Measurements from ENCODE around the gene KDELR3. TPM values are rescaled to one million over a fixed set of nuclear protein-coding genes. Genes with fewer than 3 reads are reported as not detected.

Gene KDELR3
- total RNA-seq, 2 experiments from 2014 or later, result not detected

GRCh38 chr22:38437416-38437815 lies 30.5 kb upstream of the KDELR3 start:
- Histone ChIP-seq H3K4me2 (ENCODE audit: low read length) (no peak overlapping the region), H3K27ac (ENCODE audit: low read depth, low read length, poor library complexity, severe bottlenecking) (no peak overlapping the region), H4K20me1 (ENCODE audit: insufficient read depth, low read length) (no peaks in the 10 kb centered on the region), H2AFZ (ENCODE audit: low read length) (no peak overlapping the region), H3K36me3 (ENCODE audit: insufficient read depth, low read length) (no peaks in the 10 kb centered on the region), H3K4me3 (ENCODE audit: low read depth, low read length, poor library complexity, severe bottlenecking) (no peak overlapping the region), H3K79me2 (ENCODE audit: insufficient read depth, low read depth, low read length) (no peaks in the 10 kb centered on the region), H3K9me2 (ENCODE audit: insufficient read depth, low read length) (no peaks in the 10 kb centered on the region), H3K9me3 (ENCODE audit: low read length) (no peaks in the 10 kb centered on the region), H3K4me1 (ENCODE audit: insufficient read depth, low read length, poor library complexity, severe bottlenecking) (no peaks in the 10 kb centered on the region)
- intact Hi-C loops (cut with micrococcal nuclease; ENCODE audit: unreplicated experiment), result no loop called here
- BruUV-seq (replicated peaks), result no TSS peak
- TF ChIP-seq, protein P1, sequence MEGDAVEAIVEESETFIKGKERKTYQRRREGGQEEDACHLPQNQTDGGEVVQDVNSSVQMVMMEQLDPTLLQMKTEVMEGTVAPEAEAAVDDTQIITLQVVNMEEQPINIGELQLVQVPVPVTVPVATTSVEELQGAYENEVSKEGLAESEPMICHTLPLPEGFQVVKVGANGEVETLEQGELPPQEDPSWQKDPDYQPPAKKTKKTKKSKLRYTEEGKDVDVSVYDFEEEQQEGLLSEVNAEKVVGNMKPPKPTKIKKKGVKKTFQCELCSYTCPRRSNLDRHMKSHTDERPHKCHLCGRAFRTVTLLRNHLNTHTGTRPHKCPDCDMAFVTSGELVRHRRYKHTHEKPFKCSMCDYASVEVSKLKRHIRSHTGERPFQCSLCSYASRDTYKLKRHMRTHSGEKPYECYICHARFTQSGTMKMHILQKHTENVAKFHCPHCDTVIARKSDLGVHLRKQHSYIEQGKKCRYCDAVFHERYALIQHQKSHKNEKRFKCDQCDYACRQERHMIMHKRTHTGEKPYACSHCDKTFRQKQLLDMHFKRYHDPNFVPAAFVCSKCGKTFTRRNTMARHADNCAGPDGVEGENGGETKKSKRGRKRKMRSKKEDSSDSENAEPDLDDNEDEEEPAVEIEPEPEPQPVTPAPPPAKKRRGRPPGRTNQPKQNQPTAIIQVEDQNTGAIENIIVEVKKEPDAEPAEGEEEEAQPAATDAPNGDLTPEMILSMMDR (conservative IDR thresholded peaks at IDR 0.05; ENCODE audit: low read length), result no peak
- no peak for TF ChIP-seq EZH2phosphoT487 (IDR thresholded peaks at IDR 0.05; ENCODE audit: borderline replicate concordance, low read depth, low read length)
- ChIA-PET CTCF (ENCODE audit: unreplicated experiment) (interaction anchor here (0.7 kb wide), 1 partner anchor 14 kb away, joined by 3 read pairs; no protein-coding TSS in a partner anchor), POLR2A (no interaction called here)
- no peak for DNase-seq (ENCODE audit: low spot score)

DNA sequence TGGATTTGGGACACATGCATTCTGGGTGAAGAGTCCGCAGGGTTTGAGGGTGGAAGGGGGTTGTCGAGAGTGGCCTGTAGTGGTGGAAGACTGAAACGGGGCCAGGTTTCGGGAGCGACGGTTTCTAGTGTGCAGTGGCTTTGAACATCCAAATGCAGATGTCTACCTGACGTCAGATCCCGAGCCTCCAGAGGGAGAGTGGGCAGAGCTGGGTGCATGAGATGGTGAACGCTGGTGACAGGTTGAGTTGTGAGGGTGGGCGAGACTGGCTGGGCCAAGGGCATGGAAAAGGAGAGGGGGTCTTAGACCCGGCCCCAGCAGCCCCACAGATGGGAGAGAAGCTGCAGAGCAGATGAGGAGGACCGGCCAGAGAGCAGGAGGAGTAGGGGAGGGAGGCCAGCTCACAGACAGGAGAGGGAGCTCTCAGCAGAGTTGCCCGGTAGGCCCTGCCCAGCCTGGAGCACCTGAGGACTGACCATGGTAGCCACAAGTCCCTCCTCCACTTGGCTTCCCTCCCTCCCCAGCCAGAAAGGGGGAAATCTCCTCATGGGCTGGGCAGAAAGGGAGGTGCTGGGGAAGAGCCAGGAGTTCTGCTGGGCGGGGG lies 27.0 kb upstream of the KDELR3 start:
- no peak for DNase-seq (ENCODE audit: low spot score)
- no peaks in the 10 kb centered on the region for H4K20me1 ChIP-seq (ENCODE audit: insufficient read depth, low read length)
- no peak overlapping the region for H3K4me2 ChIP-seq (ENCODE audit: low read length)
- H3K9me3 ChIP-seq (ENCODE audit: low read length), result no peaks in the 10 kb centered on the region
- CTCF ChIA-PET (ENCODE audit: unreplicated experiment), result no interaction called here
- H3K4me3 ChIP-seq (ENCODE audit: low read depth, low read length, poor library complexity, severe bottlenecking), result no peak overlapping the region
- TF ChIP-seq, protein P1 (conservative IDR thresholded peaks at IDR 0.05; ENCODE audit: low read length), result no peak
- TF ChIP-seq EZH2phosphoT487 (IDR thresholded peaks at IDR 0.05; ENCODE audit: borderline replicate concordance, low read depth, low read length), result no peak
- H2AFZ ChIP-seq (ENCODE audit: low read length), result no peak overlapping the region
- H3K4me1 ChIP-seq (ENCODE audit: insufficient read depth, low read length, poor library complexity, severe bottlenecking), result no peaks in the 10 kb centered on the region
- no TSS peak for BruUV-seq (replicated peaks)
- H3K9me2 ChIP-seq (ENCODE audit: insufficient read depth, low read length), result no peaks in the 10 kb centered on the region
- no peak overlapping the region for H3K27ac ChIP-seq (ENCODE audit: low read depth, low read length, poor library complexity, severe bottlenecking)
- H3K36me3 ChIP-seq (ENCODE audit: insufficient read depth, low read length), result no peaks in the 10 kb centered on the region
- POLR2A ChIA-PET, result interaction anchor here (0.5 to 1.1 kb wide), 2 partner anchors 147 to 261 kb away, joined by 3 to 4 read pairs; no protein-coding TSS in a partner anchor
- H3K79me2 ChIP-seq (ENCODE audit: insufficient read depth, low read depth, low read length), result no peaks in the 10 kb centered on the region
- intact Hi-C loops (cut with micrococcal nuclease; ENCODE audit: unreplicated experiment), result no loop called here

DNA sequence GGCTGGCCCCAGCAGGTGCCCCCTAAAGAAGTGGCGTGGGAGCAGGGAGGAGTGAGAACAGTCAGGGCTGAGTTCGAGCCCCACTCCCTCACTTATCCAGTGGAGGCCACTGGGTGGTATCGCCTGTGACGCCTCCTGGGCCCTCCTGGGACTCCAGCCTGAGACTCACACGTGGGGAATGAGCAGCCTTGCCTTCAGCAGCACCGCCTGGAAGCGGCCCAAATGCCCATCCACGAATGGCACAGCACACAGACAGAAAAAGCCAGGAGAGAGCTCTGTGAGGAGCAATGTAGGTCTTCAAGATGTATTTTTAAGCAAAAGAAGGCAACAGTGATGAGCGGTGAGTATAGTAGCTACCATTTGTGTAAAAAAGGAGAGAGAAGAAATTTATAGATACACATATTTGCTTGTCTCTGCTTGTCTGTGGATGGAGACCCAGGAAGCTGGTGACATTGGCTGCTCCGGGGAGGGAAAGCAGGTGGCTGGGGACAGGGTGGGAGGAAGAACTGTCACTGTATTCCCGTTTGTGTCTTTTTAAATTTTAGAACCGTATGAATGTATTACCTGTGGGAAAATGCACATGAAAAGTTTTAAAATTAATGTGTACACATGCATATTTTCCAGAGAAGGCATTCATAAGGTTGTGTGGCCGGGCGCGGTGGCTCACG lies 26.1 kb upstream of the KDELR3 start:
- POLR2A ChIA-PET, result no interaction called here
- no peaks in the 10 kb centered on the region for H3K36me3 ChIP-seq (ENCODE audit: insufficient read depth, low read length)
- H3K4me2 ChIP-seq (ENCODE audit: low read length), result no peak overlapping the region
- H3K9me3 ChIP-seq (ENCODE audit: low read length), result no peaks in the 10 kb centered on the region
- DNase-seq (ENCODE audit: low spot score), result no peak
- no peaks in the 10 kb centered on the region for H4K20me1 ChIP-seq (ENCODE audit: insufficient read depth, low read length)
- H3K4me3 ChIP-seq (ENCODE audit: low read depth, low read length, poor library complexity, severe bottlenecking), result no peak overlapping the region
- no peaks in the 10 kb centered on the region for H3K79me2 ChIP-seq (ENCODE audit: insufficient read depth, low read depth, low read length)
- CTCF ChIA-PET (ENCODE audit: unreplicated experiment), result no interaction called here
- no TSS peak for BruUV-seq (replicated peaks)
- no peak overlapping the region for H3K27ac ChIP-seq (ENCODE audit: low read depth, low read length, poor library complexity, severe bottlenecking)
- no peaks in the 10 kb centered on the region for H3K4me1 ChIP-seq (ENCODE audit: insufficient read depth, low read length, poor library complexity, severe bottlenecking)
- no peak for TF ChIP-seq EZH2phosphoT487 (IDR thresholded peaks at IDR 0.05; ENCODE audit: borderline replicate concordance, low read depth, low read length)
- TF ChIP-seq, protein P1 (conservative IDR thresholded peaks at IDR 0.05; ENCODE audit: low read length), result no peak
- intact Hi-C loops (cut with micrococcal nuclease; ENCODE audit: unreplicated experiment), result no loop called here
- H2AFZ ChIP-seq (ENCODE audit: low read length), result no peak overlapping the region
- H3K9me2 ChIP-seq (ENCODE audit: insufficient read depth, low read length), result no peaks in the 10 kb centered on the region

Measured in OCI-LY7 (cell line).